ENCODE data around the gene NGEF.
A peak's percentile ranks its signal among the peaks of the same experiment; 100 is the strongest.

NGEF gene

DNA sequence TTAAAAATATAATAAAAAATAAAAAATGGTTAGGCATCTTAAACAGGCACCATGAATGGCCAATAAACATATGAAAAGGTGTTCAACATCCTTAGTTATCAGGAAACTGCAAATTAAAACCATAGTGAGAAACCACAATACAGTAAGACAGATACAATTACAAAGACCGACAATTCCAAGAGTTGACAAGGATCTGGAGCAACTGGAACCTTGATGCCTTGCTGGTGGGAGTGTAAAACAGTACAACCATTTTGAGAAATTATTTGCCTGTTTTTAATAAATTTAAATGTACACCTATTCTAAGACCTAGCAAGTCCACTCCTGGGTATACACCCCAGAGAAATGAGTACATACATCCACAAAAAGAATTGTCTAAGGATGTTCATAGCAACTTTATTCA is 49.1 kb downstream of the NGEF start:
- Histone ChIP-seq H3K27me3 (ENCODE audit: control insufficient read depth, insufficient read depth, low read length) (no peaks in the 10 kb centered on the region), H3K9ac (ENCODE audit: low read length) (no peak overlapping the region), H3K4me3 (ENCODE audit: low read length) (no peak overlapping the region), H3K4me1 (ENCODE audit: control insufficient read depth, insufficient read depth, low read length) (no peaks in the 10 kb centered on the region), H3K36me3 (ENCODE audit: control insufficient read depth, insufficient read depth, low read length) (no peaks in the 10 kb centered on the region), H3K27ac (ENCODE audit: low read depth, low read length) (no peak overlapping the region)

GRCh38 chr2:232960862-232961261 is 52.2 kb downstream of the NGEF start:
- no peaks in the 10 kb centered on the region for H3K27me3 ChIP-seq (ENCODE audit: control insufficient read depth, insufficient read depth, low read length)
- H3K36me3 ChIP-seq (ENCODE audit: control insufficient read depth, insufficient read depth, low read length), result no peaks in the 10 kb centered on the region
- no peak overlapping the region for H3K4me3 ChIP-seq (ENCODE audit: low read length)
- H3K4me1 ChIP-seq (ENCODE audit: control insufficient read depth, insufficient read depth, low read length), result no peaks in the 10 kb centered on the region
- H3K27ac ChIP-seq (ENCODE audit: low read depth, low read length), result no peak overlapping the region
- no peak overlapping the region for H3K9ac ChIP-seq (ENCODE audit: low read length)

DNA sequence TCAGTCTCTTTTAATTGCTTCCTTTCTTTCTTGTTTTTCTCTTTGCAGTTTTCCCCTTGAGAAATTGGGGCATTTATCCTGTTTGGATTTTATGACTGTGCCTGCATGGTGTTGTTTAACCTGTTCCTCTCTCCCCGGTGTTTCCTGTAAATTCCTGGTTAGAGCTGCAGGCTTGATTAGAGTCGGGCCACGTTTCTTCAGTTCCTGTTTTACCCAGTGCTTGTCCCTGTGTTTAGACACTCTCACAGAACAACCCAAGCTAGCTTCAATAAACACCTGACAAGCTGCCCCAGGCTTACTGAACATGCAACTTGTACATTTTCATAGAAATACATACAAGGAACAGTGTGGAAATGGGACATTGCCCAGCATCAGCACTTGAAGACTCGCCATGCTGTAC is 53.9 kb downstream of the NGEF start:
- Histone ChIP-seq H3K36me3 (ENCODE audit: control insufficient read depth, insufficient read depth, low read length) (no peaks in the 10 kb centered on the region), H3K4me3 (ENCODE audit: low read length) (no peak overlapping the region), H3K4me1 (ENCODE audit: control insufficient read depth, insufficient read depth, low read length) (no peaks in the 10 kb centered on the region), H3K9ac (ENCODE audit: low read length) (no peak overlapping the region), H3K27me3 (ENCODE audit: control insufficient read depth, insufficient read depth, low read length) (no peaks in the 10 kb centered on the region), H3K27ac (ENCODE audit: low read depth, low read length) (no peak overlapping the region)

GRCh38 chr2:232957657-232958090 is 55.4 kb downstream of the NGEF start:
- H3K27me3 ChIP-seq (ENCODE audit: control insufficient read depth, insufficient read depth, low read length), result no peaks in the 10 kb centered on the region
- H3K36me3 ChIP-seq (ENCODE audit: control insufficient read depth, insufficient read depth, low read length), result no peaks in the 10 kb centered on the region
- no peak overlapping the region for H3K4me3 ChIP-seq (ENCODE audit: low read length)
- no peak overlapping the region for H3K9ac ChIP-seq (ENCODE audit: low read length)
- H3K4me1 ChIP-seq (ENCODE audit: control insufficient read depth, insufficient read depth, low read length), result no peaks in the 10 kb centered on the region
- H3K27ac ChIP-seq (ENCODE audit: low read depth, low read length), result no peak overlapping the region

DNA sequence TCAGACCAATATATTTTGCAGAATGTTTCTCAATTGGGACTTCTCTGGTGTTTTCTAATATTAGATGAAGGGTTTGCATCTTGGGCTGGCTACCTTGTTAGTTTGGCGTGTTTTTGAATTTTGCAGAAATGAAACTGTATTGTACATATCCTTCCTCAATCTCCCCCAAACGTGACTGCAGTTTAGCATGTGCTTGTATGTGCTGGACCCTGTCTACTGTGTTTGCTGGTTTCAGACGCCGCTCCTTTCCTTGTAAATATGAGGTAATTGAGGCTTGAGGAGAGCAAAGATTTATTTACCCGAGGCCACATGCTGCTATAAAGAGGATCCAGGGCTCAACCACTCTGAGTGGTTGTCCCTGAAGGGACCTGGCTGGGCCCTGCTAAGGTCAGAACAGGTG is 57.2 kb downstream of the NGEF start:
- Histone ChIP-seq H3K27ac (ENCODE audit: low read depth, low read length) (no peak overlapping the region), H3K4me3 (ENCODE audit: low read length) (no peak overlapping the region), H3K4me1 (ENCODE audit: control insufficient read depth, insufficient read depth, low read length) (no peaks in the 10 kb centered on the region), H3K36me3 (ENCODE audit: control insufficient read depth, insufficient read depth, low read length) (no peaks in the 10 kb centered on the region), H3K9ac (ENCODE audit: low read length) (no peak overlapping the region), H3K27me3 (ENCODE audit: control insufficient read depth, insufficient read depth, low read length) (no peaks in the 10 kb centered on the region)

GRCh38 chr2:232954691-232955090 is 58.4 kb downstream of the NGEF start:
- H3K9ac ChIP-seq (ENCODE audit: low read length), result no peak overlapping the region
- H3K36me3 ChIP-seq (ENCODE audit: control insufficient read depth, insufficient read depth, low read length), result no peaks in the 10 kb centered on the region
- H3K4me1 ChIP-seq (ENCODE audit: control insufficient read depth, insufficient read depth, low read length), result no peaks in the 10 kb centered on the region
- no peak overlapping the region for H3K27ac ChIP-seq (ENCODE audit: low read depth, low read length)
- H3K4me3 ChIP-seq (ENCODE audit: low read length), result no peak overlapping the region
- no peaks in the 10 kb centered on the region for H3K27me3 ChIP-seq (ENCODE audit: control insufficient read depth, insufficient read depth, low read length)

- Histone ChIP-seq H3K27me3 (ENCODE audit: control insufficient read depth, insufficient read depth, low read length) (no peaks in the 10 kb centered on the region), H3K4me1 (ENCODE audit: control insufficient read depth, insufficient read depth, low read length) (no peaks in the 10 kb centered on the region), H3K4me3 (ENCODE audit: low read length) (no peak overlapping the region), H3K9ac (ENCODE audit: low read length) (no peak overlapping the region), H3K27ac (ENCODE audit: low read depth, low read length) (no peak overlapping the region), H3K36me3 (ENCODE audit: control insufficient read depth, insufficient read depth, low read length) (no peaks in the 10 kb centered on the region)
These were observed 61.2 kb downstream of the NGEF start for GRCh38 chr2:232951891-232952290.

GRCh38 chr2:232951181-232951580 is 61.9 kb downstream of the NGEF start:
- H3K27ac ChIP-seq (ENCODE audit: low read depth, low read length), result no peak overlapping the region
- no peak overlapping the region for H3K4me3 ChIP-seq (ENCODE audit: low read length)
- no peaks in the 10 kb centered on the region for H3K4me1 ChIP-seq (ENCODE audit: control insufficient read depth, insufficient read depth, low read length)
- no peak overlapping the region for H3K9ac ChIP-seq (ENCODE audit: low read length)
- no peaks in the 10 kb centered on the region for H3K27me3 ChIP-seq (ENCODE audit: control insufficient read depth, insufficient read depth, low read length)
- no peaks in the 10 kb centered on the region for H3K36me3 ChIP-seq (ENCODE audit: control insufficient read depth, insufficient read depth, low read length)

DNA sequence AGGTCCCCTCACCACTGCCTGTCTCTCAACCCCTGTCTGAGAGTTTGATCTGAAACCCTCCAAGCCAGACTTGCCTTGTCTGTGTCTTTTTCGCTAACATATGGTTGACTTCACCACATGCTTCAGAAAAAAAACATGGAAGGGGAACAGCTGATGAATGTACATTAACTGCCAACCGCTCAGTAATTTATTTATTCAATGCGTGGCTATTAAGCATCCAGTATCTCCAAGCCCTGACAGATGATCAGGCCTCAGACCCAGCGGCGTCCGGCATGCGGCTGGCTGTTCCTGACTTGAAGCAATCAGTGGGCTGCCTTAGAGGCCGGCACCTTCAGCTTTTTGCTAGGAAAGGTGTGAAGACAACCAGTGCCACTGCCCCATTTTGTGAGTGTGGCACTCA is 62.3 kb downstream of the NGEF start:
- no peak overlapping the region for H3K9ac ChIP-seq (ENCODE audit: low read length)
- no peaks in the 10 kb centered on the region for H3K36me3 ChIP-seq (ENCODE audit: control insufficient read depth, insufficient read depth, low read length)
- H3K27ac ChIP-seq (ENCODE audit: low read depth, low read length), result no peak overlapping the region

GRCh38 chr2:232949016-232949415 is 64.0 kb downstream of the NGEF start:
- H3K27ac ChIP-seq (ENCODE audit: low read depth, low read length), result no peak overlapping the region
- no peak overlapping the region for H3K9ac ChIP-seq (ENCODE audit: low read length)
- no peaks in the 10 kb centered on the region for H3K4me1 ChIP-seq (ENCODE audit: control insufficient read depth, insufficient read depth, low read length)
- no peaks in the 10 kb centered on the region for H3K27me3 ChIP-seq (ENCODE audit: control insufficient read depth, insufficient read depth, low read length)
- H3K4me3 ChIP-seq (ENCODE audit: low read length), result no peak overlapping the region
- no peaks in the 10 kb centered on the region for H3K36me3 ChIP-seq (ENCODE audit: control insufficient read depth, insufficient read depth, low read length)

More for the DNA sequence above, 62.3 kb downstream of the NGEF start:
- Histone ChIP-seq H3K4me1 (ENCODE audit: control insufficient read depth, insufficient read depth, low read length) (no peaks in the 10 kb centered on the region), H3K27me3 (ENCODE audit: control insufficient read depth, insufficient read depth, low read length) (no peaks in the 10 kb centered on the region), H3K4me3 (ENCODE audit: low read length) (no peak overlapping the region)

DNA sequence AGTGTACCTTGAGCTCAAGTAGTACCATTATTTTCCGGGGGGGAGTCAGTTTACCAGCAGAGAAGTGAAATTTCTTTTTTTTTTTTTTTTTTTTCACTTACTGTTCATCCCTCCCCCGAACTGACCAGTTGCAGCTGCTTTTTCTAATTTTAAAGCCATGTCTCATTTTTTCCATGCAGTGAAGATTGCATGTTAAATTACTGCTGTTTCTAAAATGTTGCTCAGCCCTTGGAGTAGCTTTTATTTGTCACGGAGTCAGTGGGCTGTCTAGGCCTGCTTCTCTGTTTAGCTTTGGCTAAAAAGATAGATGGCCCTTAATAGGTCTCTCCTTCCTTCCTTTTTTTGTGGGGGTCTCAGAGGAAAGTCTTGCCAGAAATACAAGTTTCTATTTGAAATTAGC is 70.2 kb downstream of the NGEF start:
- Histone ChIP-seq H3K27me3 (ENCODE audit: control insufficient read depth, insufficient read depth, low read length) (no peaks in the 10 kb centered on the region), H3K4me3 (ENCODE audit: low read length) (no peak overlapping the region), H3K36me3 (ENCODE audit: control insufficient read depth, insufficient read depth, low read length) (no peaks in the 10 kb centered on the region), H3K4me1 (ENCODE audit: control insufficient read depth, insufficient read depth, low read length) (no peaks in the 10 kb centered on the region), H3K27ac (ENCODE audit: low read depth, low read length) (no peak overlapping the region), H3K9ac (ENCODE audit: low read length) (no peak overlapping the region)

DNA sequence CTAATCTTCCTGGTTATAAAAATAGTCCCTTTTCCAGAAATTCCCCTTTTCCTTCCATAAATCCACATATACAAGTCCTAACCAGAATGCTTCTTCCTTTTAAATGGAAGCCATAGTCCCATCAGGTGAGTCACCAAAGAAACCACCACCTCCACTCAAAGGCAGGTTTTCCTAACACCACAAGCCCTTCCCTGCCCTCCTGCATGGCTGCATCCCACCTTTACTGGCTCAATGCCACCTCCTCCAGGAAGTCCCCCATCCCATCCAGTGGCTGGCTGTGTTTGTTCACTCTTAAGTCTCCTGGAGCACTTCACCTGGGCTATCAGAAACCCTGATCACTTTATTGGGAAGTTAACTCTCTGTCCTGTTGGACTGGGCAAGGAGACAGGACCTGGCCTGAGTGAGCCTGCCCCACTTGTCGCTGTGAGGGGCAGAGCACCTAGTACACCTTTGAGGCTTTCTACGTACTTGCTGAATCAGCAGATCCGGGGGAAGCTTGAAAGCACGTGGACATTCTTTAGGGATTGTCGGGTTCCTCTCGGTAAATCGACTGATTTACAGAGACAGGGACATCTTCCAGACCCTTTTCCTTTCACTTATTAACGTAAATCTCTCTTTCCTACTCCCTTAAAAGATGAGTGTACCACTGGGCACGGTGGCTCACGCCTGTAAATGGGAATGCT is 71.0 kb downstream of the NGEF start:
- Histone ChIP-seq H3K9ac (ENCODE audit: low read length) (no peak overlapping the region), H3K4me3 (ENCODE audit: low read length) (no peak overlapping the region), H3K36me3 (ENCODE audit: control insufficient read depth, insufficient read depth, low read length) (no peaks in the 10 kb centered on the region), H3K27ac (ENCODE audit: low read depth, low read length) (peak overlapping the region; percentile 6), H3K4me1 (ENCODE audit: control insufficient read depth, insufficient read depth, low read length) (no peaks in the 10 kb centered on the region), H3K27me3 (ENCODE audit: control insufficient read depth, insufficient read depth, low read length) (no peaks in the 10 kb centered on the region)

- no peak overlapping the region for H3K27ac ChIP-seq (ENCODE audit: low read depth, low read length)
- H3K4me3 ChIP-seq (ENCODE audit: low read length), result no peak overlapping the region
- H3K4me1 ChIP-seq (ENCODE audit: control insufficient read depth, insufficient read depth, low read length), result no peaks in the 10 kb centered on the region
- H3K9ac ChIP-seq (ENCODE audit: low read length), result no peak overlapping the region
- no peaks in the 10 kb centered on the region for H3K36me3 ChIP-seq (ENCODE audit: control insufficient read depth, insufficient read depth, low read length)
- H3K27me3 ChIP-seq (ENCODE audit: control insufficient read depth, insufficient read depth, low read length), result no peaks in the 10 kb centered on the region
These were observed 71.7 kb downstream of the NGEF start for GRCh38 chr2:232941400-232941799.
